WERI-Rb-1 (cell line): ENCODE data around the gene ATR.

Experiments
- DNase-seq: peaks from one replicate; pipeline ENCODE4 v3.0.0-alpha.2; 2020
- H3K27ac ChIP-seq: fragments of 250-450 bp; sonication (Bioruptor Pico); 2 replicates; pipeline ENCODE4 v1.5.1; 2020; ENCODE audit warnings: mild to moderate bottlenecking, moderate library complexity
- H3K27me3 ChIP-seq: fragments of 250-450 bp; sonication (Bioruptor Pico); 2 replicates; pipeline ENCODE4 v1.5.1; 2021; ENCODE audit warnings: mild to moderate bottlenecking, low read depth, moderate library complexity; ENCODE audit not compliant: insufficient read depth, severe bottlenecking
- H3K36me3 ChIP-seq: fragments of 250-450 bp; sonication (Bioruptor Pico); 2 replicates; pipeline ENCODE4 v1.5.1; 2020; ENCODE audit warnings: mild to moderate bottlenecking, moderate library complexity
- H3K4me3 ChIP-seq: 2 replicates; pipeline ENCODE4 v1.5.1; 2011; ENCODE audit warnings: low read depth, mild to moderate bottlenecking, control low read depth, low read length
- H3K9me3 ChIP-seq: fragments of 250-450 bp; sonication (Bioruptor Pico); 2 replicates; pipeline ENCODE4 v1.5.1; 2021; ENCODE audit warnings: mild to moderate bottlenecking, moderate library complexity; ENCODE audit not compliant: severe bottlenecking
- CTCF ChIP-seq: IDR thresholded peaks from 2 replicates; pipeline ENCODE4 v1.5.1; 2011; ENCODE audit warnings: low read depth, mild to moderate bottlenecking, control low read depth, inconsistent platforms, low read length

The ATR gene

GRCh38 chr3:142450881-142451280 is 127.7 kb downstream of the ATR start:
- Histone ChIP-seq H3K27me3 (no peaks in the 10 kb centered on the region), H3K4me3 (no peak overlapping the region), H3K36me3 (peaks cover 5% of the 10 kb centered on the region), H3K9me3 (no peaks in the 10 kb centered on the region), H3K27ac (no peak overlapping the region)
- DNase-seq = no peak
- TF ChIP-seq CTCF = no peak

GRCh38 chr3:142450189-142450588 is 128.3 kb downstream of the ATR start:
- H3K27ac ChIP-seq = no peak overlapping the region
- H3K9me3 ChIP-seq = no peaks in the 10 kb centered on the region
- no peak overlapping the region for H3K4me3 ChIP-seq
- H3K36me3 ChIP-seq = peaks cover 5% of the 10 kb centered on the region
- TF ChIP-seq CTCF = no peak
- no peak for DNase-seq
- no peaks in the 10 kb centered on the region for H3K27me3 ChIP-seq

GRCh38 chr3:142447852-142448823 is 130.4 kb downstream of the ATR start, which contains the start of gene XRN1:
XRN1 (minus strand) TSS chr3:142448037; CDS start chr3:142447944, 93 bp downstream.
- peak within 1 kb of the TSS; percentile 95 for H3K27ac ChIP-seq
- DNase-seq = peak; percentile 96
- no peak for TF ChIP-seq CTCF
- peak within 1 kb of the TSS; percentile 83 for H3K4me3 ChIP-seq
- no peaks in the 10 kb centered on the region for H3K9me3 ChIP-seq
- peaks cover 5% of the 10 kb centered on the region for H3K36me3 ChIP-seq
- H3K27me3 ChIP-seq = no peaks in the 10 kb centered on the region

- Histone ChIP-seq H3K4me3 (peak overlapping the region; percentile 83), H3K36me3 (peaks cover 5% of the 10 kb centered on the region), H3K27me3 (no peaks in the 10 kb centered on the region), H3K9me3 (no peaks in the 10 kb centered on the region), H3K27ac (peak overlapping the region; percentile 95)
- no peak for DNase-seq
- no peak for TF ChIP-seq CTCF
These were observed 131.2 kb downstream of the ATR start for GRCh38 chr3:142447301-142447851.

- no peak for TF ChIP-seq CTCF
- Histone ChIP-seq H3K4me3 (no peak overlapping the region), H3K36me3 (peaks cover 5% of the 10 kb centered on the region), H3K27ac (no peak overlapping the region), H3K9me3 (no peaks in the 10 kb centered on the region), H3K27me3 (no peaks in the 10 kb centered on the region)
- DNase-seq = no peak
These were observed 132.7 kb downstream of the ATR start for GRCh38 chr3:142445816-142446254.
